Measurements from ENCODE around the gene CALML6. TPM values are rescaled to one million over a fixed set of nuclear protein-coding genes. Genes with fewer than 3 reads are reported as not detected.

Gene CALML6
- total and polyA plus RNA-seq, 2 of the 4 experiments (the other 2 are of a cell fraction), result 0.91 TPM; not detected in 1

GRCh38 chr1:1928231-1929101, 13.4 kb downstream of the CALML6 start:
- dilution Hi-C loops (cut with HindIII; ENCODE audit: low sequenced_read_pairs, unreplicated experiment) (no loop called here), intact Hi-C loops (cut with micrococcal nuclease) (no loop called here), in situ Hi-C loops (cut with MboI; ENCODE audit: low sequenced_read_pairs) (no loop called here)
- WGBS, 2 experiments (ENCODE audit: extremely low coverage in 2 of 2, insufficient read length in 1 of 2), result 65% methylated on average over 15 of the region's 34 CpGs; no CpG with 5 or more reads in 1 of the 2 experiments
- ChIA-PET CTCF (no interaction called here), POLR2A (ENCODE audit: unreplicated experiment) (no interaction called here)
- DNase-seq, result no peak
- Histone ChIP-seq H2AFZ (replicated peaks; ENCODE audit: low read length, poor library complexity) (no peak overlapping the region), H2BK5ac (ENCODE audit: low read depth, low read length, poor library complexity, severe bottlenecking) (no peak overlapping the region), H2BK15ac (ENCODE audit: low read depth, low read length) (no peak overlapping the region), H3K36me3 (ENCODE audit: control insufficient read depth, insufficient read depth, low read length) (no peaks in the 10 kb centered on the region), H2AK9ac (replicated peaks; ENCODE audit: low read depth, low read length, poor library complexity) (no peak overlapping the region), H4K20me1 (ENCODE audit: insufficient read depth, low read length) (no peaks in the 10 kb centered on the region), H3K56ac (ENCODE audit: extremely low read depth, insufficient read depth, low read length) (no peak overlapping the region), H3K9ac (ENCODE audit: low read depth, low read length) (no peak overlapping the region), H3K27ac (ENCODE audit: insufficient read depth, low read length) (no peak overlapping the region), H3K4me2 (ENCODE audit: low read depth, low read length) (no peak overlapping the region), H2AK5ac (ENCODE audit: low read depth, low read length) (no peak overlapping the region), H3K27me3 (ENCODE audit: control insufficient read depth, insufficient read depth, low read length) (peaks cover 5% of the 10 kb centered on the region; the same call in 1 of the 2 replicates), H3K9me1 (ENCODE audit: insufficient read depth, low read length) (no peaks in the 10 kb centered on the region), H3K23ac (ENCODE audit: low read depth, low read length) (no peak overlapping the region), H3K14ac (replicated peaks; ENCODE audit: low read depth, low read length) (no peak overlapping the region), H3K18ac (ENCODE audit: low read depth, low read length) (no peak overlapping the region), H3K4me1 (ENCODE audit: control insufficient read depth, insufficient read depth, low read length) (no peaks in the 10 kb centered on the region), H3K4me3 (ENCODE audit: insufficient read depth, low read depth, low read length) (no peak overlapping the region), H4K5ac (ENCODE audit: low read depth, low read length) (no peak overlapping the region), H2BK120ac (ENCODE audit: low read depth, low read length) (no peak overlapping the region), H3K79me1 (ENCODE audit: low read depth in 1 of 2, low read length in 2 of 2) (no peaks in the 10 kb centered on the region), H4K91ac (ENCODE audit: insufficient read depth, low read depth, low read length) (no peak overlapping the region), H2BK20ac (ENCODE audit: low read depth, low read length) (no peak overlapping the region), H3K4ac (ENCODE audit: low read depth, low read length) (no peak overlapping the region), H3K9me3 (ENCODE audit: control insufficient read depth, insufficient read depth, low read length) (no peaks in the 10 kb centered on the region), H4K8ac (ENCODE audit: low read depth in 2 of 2, low read length in 2 of 2) (no peak overlapping the region)
- no peak for TF ChIP-seq ELK1 (IDR thresholded peaks at IDR 0.05; ENCODE audit: borderline replicate concordance, low read depth, low read length)
- BruUV-seq (replicated peaks), result no TSS peak
- no peak for ATAC-seq (ENCODE audit: low read depth)

All from IMR-90 (cell line).